HG03565 (cell line): ENCODE results near the gene TMEM163.
A peak's percentile ranks its signal among the peaks of the same experiment; 100 is the strongest.
"Not testable (repeated sequence)": the region's sequence is repeated elsewhere in the genome, so short reads cannot be mapped to it uniquely, and the experiment has no call there.

ENCODE experiments used
- ATAC-seq: cut with Tn5 transposase; IDR thresholded peaks from one replicate; pipeline ENCODE4 v1.9.1; 2021; ENCODE audit warnings: mild to moderate bottlenecking, moderate library complexity; ENCODE audit not compliant: unreplicated experiment

Gene TMEM163

DNA sequence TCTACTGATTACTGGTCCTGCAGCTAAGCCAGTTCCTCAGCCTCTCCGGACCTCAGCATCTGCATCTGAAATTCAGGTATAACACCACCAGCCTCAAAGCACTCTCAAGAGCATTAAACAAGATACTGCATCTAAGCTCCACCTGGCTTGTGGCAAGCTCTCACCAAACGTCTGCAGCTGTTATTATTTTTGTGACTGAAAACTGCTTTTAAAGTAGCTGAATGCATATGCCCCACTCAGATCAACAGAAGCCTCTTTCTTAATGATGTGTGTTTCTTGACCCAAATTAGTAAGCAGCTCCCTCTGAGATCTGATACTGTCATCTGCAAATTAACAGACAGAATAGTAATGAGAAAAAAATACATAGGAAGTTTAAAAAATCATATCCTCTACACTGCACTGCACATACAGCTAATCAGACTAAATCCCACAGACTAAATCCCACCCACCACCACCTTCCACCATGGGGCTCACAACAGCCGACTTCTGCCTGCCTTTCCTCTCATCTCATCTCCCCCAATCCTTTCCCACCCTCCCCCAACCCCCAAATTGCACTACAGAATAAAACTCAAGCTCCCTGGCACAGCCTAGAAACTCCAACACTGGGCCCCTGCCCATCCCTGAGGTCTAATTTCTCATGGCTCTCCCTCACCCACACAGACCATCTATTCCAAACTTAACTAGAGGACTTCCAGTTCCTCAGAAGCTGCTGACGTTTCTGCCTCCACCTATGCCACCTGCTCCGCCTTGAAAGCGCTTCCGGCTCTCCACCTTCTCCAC is 52.9 kb downstream of the TMEM163 start:
- no peak for ATAC-seq

GRCh38 chr2:134663451-134664450 is 55.0 kb downstream of the TMEM163 start:
- ATAC-seq, result no peak

DNA sequence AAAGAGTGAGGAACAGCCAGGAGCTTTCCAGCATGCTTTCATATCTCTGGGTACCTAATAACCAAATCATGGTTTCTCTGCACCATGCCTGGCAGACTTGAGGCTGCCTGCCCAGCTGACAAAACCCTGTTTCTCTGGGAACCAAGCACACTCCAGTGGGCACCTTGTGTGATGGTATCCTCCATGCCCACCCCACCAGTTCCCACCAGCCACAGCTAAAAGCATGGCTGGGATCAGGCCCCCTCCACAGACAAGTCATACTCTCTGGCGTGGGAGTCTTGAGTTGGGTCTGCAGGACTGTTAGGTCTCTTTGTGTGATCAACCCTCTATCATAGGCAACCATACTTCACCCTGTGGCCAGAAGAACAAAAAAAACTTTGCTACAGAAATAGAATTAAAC is 56.0 kb downstream of the TMEM163 start:
- no peak for ATAC-seq

GRCh38 chr2:134660626-134661402 is 58.0 kb downstream of the TMEM163 start:
- ATAC-seq, result no peak

DNA sequence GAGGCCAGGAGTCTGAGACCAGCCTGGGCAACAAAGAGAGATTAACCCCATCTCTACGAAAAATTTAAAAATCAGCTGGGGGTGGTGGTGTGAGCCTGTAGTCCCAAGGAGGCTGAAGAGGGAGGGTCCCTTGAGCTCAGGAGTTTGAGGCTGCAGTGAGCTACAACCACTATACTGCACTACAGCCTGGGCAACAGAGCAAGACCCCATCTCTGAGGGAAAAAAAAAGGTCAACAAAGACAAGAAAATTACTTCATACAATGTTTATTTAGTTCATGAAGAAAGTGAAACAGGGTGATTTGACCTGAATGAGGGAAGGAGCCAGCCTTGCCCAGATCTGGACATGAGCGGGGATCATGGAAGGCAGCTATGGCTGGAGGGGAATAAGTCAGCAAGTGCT is 59.1 kb downstream of the TMEM163 start:
- no peak for ATAC-seq

DNA sequence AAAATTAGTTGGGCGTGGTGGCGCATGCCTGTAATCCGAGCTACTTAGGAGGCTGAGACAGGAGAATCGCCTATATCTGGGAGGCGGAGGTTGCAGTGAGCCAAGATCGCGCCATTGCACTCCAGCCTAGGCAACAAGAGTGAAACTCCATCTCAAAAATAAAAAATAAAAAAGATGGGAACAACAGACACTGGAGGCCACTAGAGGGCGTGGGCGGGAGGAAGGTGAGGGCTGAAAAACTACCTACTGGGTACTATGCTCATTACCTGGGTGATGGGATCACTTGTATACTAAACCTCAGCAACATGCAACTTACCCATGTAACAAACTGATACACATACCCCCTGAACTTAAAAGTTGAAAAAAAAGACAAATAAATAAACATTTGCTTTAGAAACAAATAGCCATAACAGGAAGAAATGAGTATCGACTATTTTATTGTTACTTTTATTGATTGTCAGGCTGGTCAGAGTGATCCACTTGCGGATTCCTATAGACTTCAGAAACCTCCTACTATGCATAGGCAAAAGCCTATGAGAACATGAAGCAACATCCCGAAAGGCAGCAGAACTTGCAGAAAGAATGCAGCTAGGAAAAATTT is 61.0 kb downstream of the TMEM163 start:
- ATAC-seq, result no peak

DNA sequence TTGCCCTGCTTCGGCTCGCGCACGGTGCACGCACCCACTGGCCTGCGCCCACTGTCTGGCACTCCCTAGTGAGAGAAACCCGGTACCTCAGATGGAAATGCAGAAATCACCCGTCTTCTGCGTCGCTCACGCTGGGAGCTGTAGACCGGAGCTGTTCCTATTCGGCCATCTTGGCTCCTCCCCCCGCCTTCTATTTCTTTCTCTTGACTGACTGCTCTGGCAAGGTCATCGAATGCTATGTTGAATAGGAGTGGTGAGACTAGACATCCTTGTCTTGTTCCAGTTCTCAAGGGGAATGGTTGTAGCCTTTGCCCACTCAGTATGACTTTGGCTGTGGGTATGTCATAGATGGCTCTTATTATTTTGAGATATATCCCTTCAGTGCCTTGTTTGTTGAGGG is 62.4 kb downstream of the TMEM163 start:
- ATAC-seq, result not testable (repeated sequence)

GRCh38 chr2:134648586-134648985 is 70.2 kb downstream of the TMEM163 start:
- no peak for ATAC-seq

GRCh38 chr2:134647607-134648256 is 71.1 kb downstream of the TMEM163 start:
- ATAC-seq, result no peak

GRCh38 chr2:134642938-134643337 is 75.9 kb downstream of the TMEM163 start:
- ATAC-seq, result peak; percentile 51

DNA sequence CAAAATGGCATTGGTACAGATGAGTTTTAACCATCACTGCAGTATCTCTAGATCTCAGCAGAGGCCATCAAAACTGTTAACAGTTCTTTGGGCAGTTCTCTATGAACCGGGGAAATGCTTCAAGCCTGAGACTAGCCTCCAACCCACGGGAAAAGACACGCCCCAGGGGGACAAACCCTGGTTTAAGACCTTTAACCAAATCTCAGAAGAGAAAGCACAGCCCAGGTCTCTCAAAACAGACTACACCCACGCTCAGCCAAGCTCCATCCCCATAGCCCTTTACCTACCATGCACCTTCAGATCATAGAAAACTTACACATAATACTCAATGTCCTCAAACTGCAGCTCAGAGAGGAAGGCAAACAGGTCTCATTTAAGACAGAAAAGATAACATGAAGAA is 78.3 kb downstream of the TMEM163 start:
- ATAC-seq, result no peak

GRCh38 chr2:134639265-134639664 is 79.5 kb downstream of the TMEM163 start:
- ATAC-seq, result no peak

GRCh38 chr2:134636714-134637113 is 82.1 kb downstream of the TMEM163 start:
- no peak for ATAC-seq

- ATAC-seq, result no peak
Measured at GRCh38 chr2:134634054-134634753, 84.6 kb downstream of the TMEM163 start.

GRCh38 chr2:134630504-134631159 is 88.2 kb downstream of the TMEM163 start:
- no peak for ATAC-seq

GRCh38 chr2:134628453-134628852 is 90.3 kb downstream of the TMEM163 start:
- ATAC-seq, result no peak

GRCh38 chr2:134626781-134627180 is 92.0 kb downstream of the TMEM163 start:
- no peak for ATAC-seq

DNA sequence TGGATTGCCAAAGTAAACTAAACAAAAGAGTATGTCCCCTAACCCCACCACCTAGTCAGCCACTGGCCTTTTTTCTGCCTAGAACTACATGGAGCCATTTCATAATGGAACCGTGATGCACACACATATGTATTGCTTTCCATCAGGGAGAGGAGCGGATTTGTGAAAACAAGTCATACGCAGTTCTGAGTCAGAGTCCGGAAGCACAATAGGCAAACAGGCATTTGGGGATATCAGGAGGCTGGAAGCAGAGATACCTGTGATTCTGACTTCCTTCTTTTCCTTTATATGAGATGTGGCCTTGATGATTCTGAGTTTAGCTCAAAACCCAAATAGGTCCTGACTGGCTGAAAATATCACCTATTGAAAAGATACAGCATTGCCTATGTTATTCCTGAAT is 93.5 kb downstream of the TMEM163 start:
- ATAC-seq, result no peak

GRCh38 chr2:134623796-134624195 is 95.0 kb downstream of the TMEM163 start:
- ATAC-seq, result peak; percentile 95
